Ishikawa (cell line): ENCODE data around the gene CAGE1.

Experiments used
- CREB1 ChIP-seq: IDR thresholded peaks from 2 replicates; pipeline ENCODE4 v1.6.1; 2012; ENCODE audit warnings: low read depth
- EGR1 ChIP-seq: IDR thresholded peaks from 2 replicates; pipeline ENCODE4 v1.6.1; 2012
- EP300 ChIP-seq: IDR thresholded peaks from 2 replicates; pipeline ENCODE4 v1.6.1; 2012; ENCODE audit warnings: borderline replicate concordance
- FOXM1 ChIP-seq: IDR thresholded peaks from 2 replicates; pipeline ENCODE4 v1.6.1; 2012; ENCODE audit warnings: low read depth, borderline replicate concordance
- MAX ChIP-seq: IDR thresholded peaks from 2 replicates; pipeline ENCODE4 v1.6.1; 2012
- NFIC ChIP-seq: IDR thresholded peaks from 2 replicates; pipeline ENCODE4 v1.6.1; 2012
- RAD21 ChIP-seq: IDR thresholded peaks from 2 replicates; pipeline ENCODE4 v1.6.1; 2012; ENCODE audit warnings: low read depth
- TAF1 ChIP-seq: IDR thresholded peaks from 2 replicates; pipeline ENCODE4 v1.6.1; 2012; ENCODE audit warnings: low read depth, mild to moderate bottlenecking
- USF1 ChIP-seq: IDR thresholded peaks from 2 replicates; pipeline ENCODE4 v1.6.1; 2012
- YY1 ChIP-seq: IDR thresholded peaks from 2 replicates; pipeline ENCODE4 v1.6.1; 2012; ENCODE audit warnings: low read depth
- TF ChIP-seq, protein P1 (sequence below): IDR thresholded peaks from 2 replicates; pipeline ENCODE4 v1.6.1; 2012; ENCODE audit warnings: low read depth, mild to moderate bottlenecking

- TF ChIP-seq, protein P1, sequence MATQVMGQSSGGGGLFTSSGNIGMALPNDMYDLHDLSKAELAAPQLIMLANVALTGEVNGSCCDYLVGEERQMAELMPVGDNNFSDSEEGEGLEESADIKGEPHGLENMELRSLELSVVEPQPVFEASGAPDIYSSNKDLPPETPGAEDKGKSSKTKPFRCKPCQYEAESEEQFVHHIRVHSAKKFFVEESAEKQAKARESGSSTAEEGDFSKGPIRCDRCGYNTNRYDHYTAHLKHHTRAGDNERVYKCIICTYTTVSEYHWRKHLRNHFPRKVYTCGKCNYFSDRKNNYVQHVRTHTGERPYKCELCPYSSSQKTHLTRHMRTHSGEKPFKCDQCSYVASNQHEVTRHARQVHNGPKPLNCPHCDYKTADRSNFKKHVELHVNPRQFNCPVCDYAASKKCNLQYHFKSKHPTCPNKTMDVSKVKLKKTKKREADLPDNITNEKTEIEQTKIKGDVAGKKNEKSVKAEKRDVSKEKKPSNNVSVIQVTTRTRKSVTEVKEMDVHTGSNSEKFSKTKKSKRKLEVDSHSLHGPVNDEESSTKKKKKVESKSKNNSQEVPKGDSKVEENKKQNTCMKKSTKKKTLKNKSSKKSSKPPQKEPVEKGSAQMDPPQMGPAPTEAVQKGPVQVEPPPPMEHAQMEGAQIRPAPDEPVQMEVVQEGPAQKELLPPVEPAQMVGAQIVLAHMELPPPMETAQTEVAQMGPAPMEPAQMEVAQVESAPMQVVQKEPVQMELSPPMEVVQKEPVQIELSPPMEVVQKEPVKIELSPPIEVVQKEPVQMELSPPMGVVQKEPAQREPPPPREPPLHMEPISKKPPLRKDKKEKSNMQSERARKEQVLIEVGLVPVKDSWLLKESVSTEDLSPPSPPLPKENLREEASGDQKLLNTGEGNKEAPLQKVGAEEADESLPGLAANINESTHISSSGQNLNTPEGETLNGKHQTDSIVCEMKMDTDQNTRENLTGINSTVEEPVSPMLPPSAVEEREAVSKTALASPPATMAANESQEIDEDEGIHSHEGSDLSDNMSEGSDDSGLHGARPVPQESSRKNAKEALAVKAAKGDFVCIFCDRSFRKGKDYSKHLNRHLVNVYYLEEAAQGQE: no peak
- TF ChIP-seq TAF1 (no peak), YY1 (no peak), CREB1 (no peak), MAX (no peak), FOXM1 (no peak), USF1 (no peak), RAD21 (no peak), EP300 (no peak), EGR1 (no peak), NFIC (no peak)
Observed at GRCh38 chr6:7419065-7419464, 29.5 kb upstream of the CAGE1 start.
